RWPE1 (cell line): ENCODE data around the gene ARHGEF28.

Experiments used
- CTCF ChIA-PET: fragments of 350-600 bp; sonication (Branson Sonifier 250); formaldehyde crosslinking; extraction: SDS; loops from one replicate; lab custom pipeline; 2021; lab: Yijun Ruan, JAX
- POLR2A ChIA-PET: fragments of 400-600 bp; formaldehyde crosslinking; extraction: SDS; loops from one replicate; lab custom pipeline; 2020; ENCODE audit warnings: antibody characterized with exemption; ENCODE audit not compliant: low non-redundant PET; lab: Yijun Ruan, JAX
- DNase-seq: peaks from one replicate; pipeline ENCODE4 v3.0.0; 2012; ENCODE audit warnings: low spot score
- H3K27ac ChIP-seq: fragments of 450-650 bp; 2 replicates; pipeline ENCODE4 v1.5.1; 2017
- TF ChIP-seq, protein P1 (sequence below): fragments of 450-650 bp; conservative IDR thresholded peaks from 2 replicates; pipeline ENCODE4 v1.5.1; 2017; ENCODE audit warnings: low read depth, mild to moderate bottlenecking

ARHGEF28 gene

DNA sequence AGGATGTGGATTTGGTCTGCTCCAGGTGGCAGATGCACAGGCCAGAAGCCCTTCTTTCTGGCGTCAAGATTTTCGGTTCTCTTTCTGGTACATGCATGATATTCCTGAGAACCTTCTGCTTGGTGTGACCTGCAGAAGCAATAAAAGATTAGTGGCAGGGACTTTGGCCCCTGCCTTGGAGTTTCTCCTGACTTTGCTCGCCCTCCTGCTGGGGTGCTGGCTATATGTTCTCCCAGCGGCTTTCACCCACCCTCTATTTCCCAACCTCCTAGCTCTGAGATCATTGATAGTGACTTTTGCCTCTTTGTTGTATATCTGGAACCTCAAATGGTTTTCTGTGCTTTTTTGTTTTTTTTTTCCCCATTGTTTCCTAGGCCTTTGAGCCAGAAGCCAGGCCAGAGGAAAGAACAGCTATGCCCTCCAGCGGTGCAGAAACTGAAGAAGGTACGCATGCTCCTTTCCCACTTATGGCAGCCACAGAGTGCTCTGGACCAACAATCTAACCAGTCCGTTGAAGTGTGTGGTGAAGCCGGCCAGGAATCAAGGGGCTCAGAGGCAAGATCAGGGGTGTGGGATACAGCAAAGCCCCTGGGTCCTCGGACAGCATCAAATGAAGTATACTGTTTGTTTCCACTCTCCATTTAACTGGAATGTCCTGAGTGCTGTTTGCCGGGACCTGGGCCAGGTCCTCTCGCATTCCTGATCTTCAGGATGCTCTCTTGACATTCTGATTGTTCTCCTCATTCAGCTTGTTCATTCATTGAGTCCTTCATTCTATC lies 154.5 kb downstream of the ARHGEF28 start:
- CTCF ChIA-PET = interaction anchor here (0.6 to 0.8 kb wide), 2 partner anchors 174 to 1294 kb away, joined by 3 to 8 read pairs; no protein-coding TSS in a partner anchor
- TF ChIP-seq, protein P1, sequence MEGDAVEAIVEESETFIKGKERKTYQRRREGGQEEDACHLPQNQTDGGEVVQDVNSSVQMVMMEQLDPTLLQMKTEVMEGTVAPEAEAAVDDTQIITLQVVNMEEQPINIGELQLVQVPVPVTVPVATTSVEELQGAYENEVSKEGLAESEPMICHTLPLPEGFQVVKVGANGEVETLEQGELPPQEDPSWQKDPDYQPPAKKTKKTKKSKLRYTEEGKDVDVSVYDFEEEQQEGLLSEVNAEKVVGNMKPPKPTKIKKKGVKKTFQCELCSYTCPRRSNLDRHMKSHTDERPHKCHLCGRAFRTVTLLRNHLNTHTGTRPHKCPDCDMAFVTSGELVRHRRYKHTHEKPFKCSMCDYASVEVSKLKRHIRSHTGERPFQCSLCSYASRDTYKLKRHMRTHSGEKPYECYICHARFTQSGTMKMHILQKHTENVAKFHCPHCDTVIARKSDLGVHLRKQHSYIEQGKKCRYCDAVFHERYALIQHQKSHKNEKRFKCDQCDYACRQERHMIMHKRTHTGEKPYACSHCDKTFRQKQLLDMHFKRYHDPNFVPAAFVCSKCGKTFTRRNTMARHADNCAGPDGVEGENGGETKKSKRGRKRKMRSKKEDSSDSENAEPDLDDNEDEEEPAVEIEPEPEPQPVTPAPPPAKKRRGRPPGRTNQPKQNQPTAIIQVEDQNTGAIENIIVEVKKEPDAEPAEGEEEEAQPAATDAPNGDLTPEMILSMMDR = no peak

DNA sequence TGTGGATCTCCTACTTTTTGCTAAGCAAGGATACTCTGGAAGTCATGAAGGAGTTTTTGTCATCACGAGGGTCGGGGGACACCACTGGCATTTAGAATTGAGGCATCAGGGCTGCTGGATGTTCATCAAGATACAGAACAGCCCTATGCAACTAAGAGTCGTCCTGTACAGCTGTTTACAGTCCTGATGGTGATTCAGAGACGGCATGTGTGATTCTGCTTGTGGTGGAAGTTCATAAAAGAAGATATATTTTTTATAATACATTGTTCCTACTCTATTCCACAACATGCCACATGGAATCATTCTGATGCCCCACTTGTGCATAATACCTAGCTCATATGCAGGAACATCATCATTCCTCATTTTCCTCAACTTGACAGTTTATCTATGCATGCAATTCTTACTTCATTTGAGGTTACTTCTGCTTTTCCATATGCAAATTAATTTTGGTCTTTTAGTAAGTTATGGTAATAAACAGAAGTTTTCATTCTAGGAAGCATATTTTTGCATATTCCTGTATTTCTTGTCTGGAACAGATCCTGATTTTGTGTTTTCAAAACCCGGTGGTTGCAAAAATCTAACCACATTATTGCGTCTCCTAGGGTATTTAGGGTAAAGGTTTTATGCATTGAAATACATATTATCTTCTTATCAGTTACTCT lies 155.2 kb downstream of the ARHGEF28 start:
- ChIA-PET POLR2A (no interaction called here), CTCF (no interaction called here)
- TF ChIP-seq, protein P1 = no peak
- DNase-seq = no peak
- H3K27ac ChIP-seq = no peak overlapping the region

More for the DNA sequence above, 154.5 kb downstream of the ARHGEF28 start:
- POLR2A ChIA-PET = no interaction called here
- no peak for DNase-seq
- H3K27ac ChIP-seq = no peak overlapping the region

DNA sequence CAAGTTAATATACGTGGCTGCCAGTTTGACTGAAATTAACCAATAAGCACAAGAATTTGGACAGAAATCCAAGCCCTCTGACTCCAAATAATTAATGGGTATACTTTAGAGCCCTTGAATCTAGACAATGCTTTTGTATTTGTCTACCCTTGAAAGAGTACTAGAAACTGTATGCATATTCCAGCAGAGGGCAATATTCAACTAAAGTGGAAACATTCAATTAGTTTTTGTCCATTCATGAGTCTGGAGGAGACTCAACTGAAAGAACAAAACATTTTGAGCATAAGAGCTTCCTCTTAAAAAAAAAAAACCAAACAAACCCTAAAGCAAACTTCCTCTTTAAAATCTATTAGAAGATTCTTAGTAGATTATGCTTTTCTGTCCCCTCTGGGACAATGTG lies 157.8 kb downstream of the ARHGEF28 start:
- ChIA-PET POLR2A (no interaction called here), CTCF (interaction anchor here (0.6 to 1.8 kb wide), 3 partner anchors 8 to 1067 kb away, joined by 4 to 7 read pairs (median 6); no protein-coding TSS in a partner anchor)
- no peak for DNase-seq

DNA sequence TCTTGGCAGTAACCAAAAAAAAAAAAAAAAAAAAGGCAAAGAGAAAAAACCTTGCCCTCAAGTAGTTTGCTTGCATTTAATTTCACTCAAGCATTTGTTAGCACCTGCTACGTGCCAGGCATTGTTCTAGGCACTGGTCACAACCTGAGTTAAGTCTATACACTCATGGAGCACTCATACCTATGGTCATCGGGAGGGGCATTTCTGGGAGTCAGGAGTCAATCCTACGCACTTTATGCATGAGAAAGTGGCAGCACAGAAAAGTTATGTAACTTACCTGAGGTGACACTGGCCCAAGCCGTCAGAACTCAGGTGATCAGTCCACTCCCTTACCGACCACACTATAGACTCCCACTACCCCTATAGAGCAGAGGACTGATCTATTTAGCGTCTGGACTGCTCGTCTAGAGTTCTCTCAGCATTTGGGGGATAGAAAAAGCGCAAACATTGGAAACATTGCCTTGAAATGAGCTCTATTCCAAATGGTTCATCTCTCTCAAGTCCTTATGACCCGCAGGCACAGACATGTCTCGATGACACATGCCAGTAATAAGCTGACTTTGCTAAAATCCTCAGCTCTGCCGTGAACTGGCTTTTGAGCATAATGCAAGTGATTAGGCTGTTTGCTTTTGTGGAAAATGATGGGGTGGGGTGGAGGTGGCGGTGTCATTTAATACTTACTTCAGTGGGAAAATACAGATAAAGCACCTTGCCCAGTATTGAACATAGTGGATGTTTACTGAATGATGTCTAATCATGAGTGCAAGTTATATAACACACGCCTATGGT lies 160.2 kb downstream of the ARHGEF28 start:
- ChIA-PET CTCF (interaction anchor here (0.5 to 1.1 kb wide), 4 partner anchors 10 to 234 kb away, joined by 3 to 5 read pairs (median 3); no protein-coding TSS in a partner anchor), POLR2A (interaction anchor here (0.5 kb wide), 1 partner anchor 23 kb away, joined by 3 read pairs; no protein-coding TSS in a partner anchor)
- H3K27ac ChIP-seq = no peak overlapping the region
- TF ChIP-seq, protein P1 = no peak
- peak; percentile 69 for DNase-seq

More for the DNA sequence above, 157.8 kb downstream of the ARHGEF28 start:
- TF ChIP-seq, protein P1 = peak; percentile 30; the same call in 1 of the 2 replicates
- H3K27ac ChIP-seq = no peak overlapping the region

DNA sequence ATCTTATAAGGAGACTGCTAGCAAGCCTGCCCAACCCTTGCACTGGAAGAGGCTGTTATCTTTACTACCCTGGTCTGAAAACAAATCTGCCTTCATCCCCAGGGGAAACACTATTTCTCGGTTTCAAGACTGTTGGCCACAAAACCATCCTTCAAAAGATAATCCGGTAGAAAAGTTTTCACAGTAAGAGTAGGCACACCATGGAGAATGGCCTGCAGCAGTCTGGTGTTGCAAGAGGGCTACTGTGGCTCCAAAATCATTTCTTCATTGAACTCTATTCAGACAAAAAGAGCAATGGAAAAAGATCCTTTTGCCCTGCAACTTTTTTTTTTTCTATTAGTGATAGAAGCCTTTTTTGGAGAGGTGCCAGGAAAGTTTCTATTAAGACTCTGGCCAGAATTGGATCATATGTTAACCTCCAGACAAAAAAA lies 163.9 kb downstream of the ARHGEF28 start:
- DNase-seq = no peak
- ChIA-PET CTCF (interaction anchor here (0.6 to 0.8 kb wide), 3 partner anchors 12 to 198 kb away, joined by 3 read pairs; no protein-coding TSS in a partner anchor), POLR2A (no interaction called here)
- H3K27ac ChIP-seq = no peak overlapping the region
- TF ChIP-seq, protein P1 = no peak
